K562 (cell line): Measurements from ENCODE around the gene COL6A1. TPM values are rescaled to one million over a fixed set of nuclear protein-coding genes. Genes with fewer than 3 reads are reported as not detected.

Experiments used
- ATAC-seq: fragments of 200-7000 bp; cut with Tn5 transposase; 3 replicates; pipeline ENCODE4 v1.9.1; 2020; ENCODE audit warnings: moderate library complexity
- BruUV-seq: library from RNA; stranded (reverse); fragments of 400-500 nt; replicated peaks from 2 replicates; lab custom pipeline; 2021; lab: Mats Ljungman, UMichigan
- CTCF ChIA-PET: fragments of 300-600 bp; formaldehyde crosslinking; extraction: SDS; loops from one replicate; lab custom pipeline; 2021; ENCODE audit warnings: low intra/inter-chr PET ratio; lab: Yijun Ruan, JAX
- POLR2A ChIA-PET: fragments of 300-600, 350-650 bp; sonication (Branson Sonifier 250); formaldehyde crosslinking; extraction: SDS; loops from one replicate; lab custom pipeline; 2021; ENCODE audit warnings: antibody characterized with exemption, inconsistent platforms; lab: Yijun Ruan, JAX
- DNase-seq, 4 experiments: peaks; one replicate each; pipeline versions ENCODE4 v3.0.0 to v3.0.0-alpha.2; 2011 to 2018; ENCODE audit warnings: low spot score in 3 of 4, mixed read lengths in 3 of 4; ENCODE audit errors: extremely low read depth in 1 of 4
- FAIRE-seq: peaks from 2 replicates; lab custom pipeline; 2011; peaks lifted over from hg19 to GRCh38; lab: Jason Lieb, UNC
- H2AFZ ChIP-seq: 2 replicates; pipeline ENCODE4 v1.6.0; 2011; ENCODE audit warnings: low read depth, low read length, control low read depth, inconsistent platforms
- H3K27ac ChIP-seq: fragments of 200-600 bp; 3 replicates; pipeline ENCODE4 v1.8.0; 2011; ENCODE audit warnings: low read depth, mild to moderate bottlenecking, control low read depth, inconsistent platforms, low read length, moderate library complexity, mixed read lengths; ENCODE audit errors: extremely low read depth
- H3K27me3 ChIP-seq, 2 experiments: fragments of 300-600 bp in 1 of 2; 2 replicates in 1 of 2; 3 replicates in 1 of 2; pipeline versions ENCODE4 v1.6.0 to v1.8.0; 2011; ENCODE audit warnings: inconsistent platforms in 2 of 2, low read length in 2 of 2, mild to moderate bottlenecking in 1 of 2, mixed read lengths in 1 of 2, moderate library complexity in 1 of 2; ENCODE audit not compliant: control insufficient read depth in 2 of 2, insufficient read depth in 2 of 2
- H3K36me3 ChIP-seq: fragments of 300-600 bp; 3 replicates; pipeline ENCODE4 v1.8.0; 2011; ENCODE audit warnings: mild to moderate bottlenecking, low read length, inconsistent platforms; ENCODE audit not compliant: control insufficient read depth, insufficient read depth
- H3K4me1 ChIP-seq, 2 experiments: fragments of 200-600 bp in 1 of 2; replicated peaks in 1 of 2; 2 replicates in 1 of 2; 3 replicates in 1 of 2; pipeline versions ENCODE4 v1.5.1 to v1.8.0; 2011; ENCODE audit warnings: inconsistent platforms in 2 of 2, low read length in 2 of 2, mild to moderate bottlenecking in 1 of 2, mixed read lengths in 1 of 2, moderate library complexity in 1 of 2; ENCODE audit not compliant: control insufficient read depth in 2 of 2, insufficient read depth in 2 of 2
- H3K4me2 ChIP-seq: 2 replicates; pipeline ENCODE4 v1.6.1; 2011; ENCODE audit warnings: low read length, control low read depth, inconsistent platforms, mixed read lengths; ENCODE audit not compliant: insufficient read depth
- H3K4me3 ChIP-seq: fragments of 200-600 bp; sonication (generic), shearing (Covaris generic); 2 replicates; pipeline ENCODE4 v1.5.1; 2016; ENCODE audit warnings: control low read depth, inconsistent platforms
- H3K79me2 ChIP-seq: fragments of 200-600 bp; 3 replicates; pipeline ENCODE4 v1.8.0; 2011; ENCODE audit warnings: low read length, inconsistent platforms; ENCODE audit not compliant: control insufficient read depth, insufficient read depth
- H3K9ac ChIP-seq, 2 experiments: 2 replicates each; pipeline versions ENCODE4 v1.6.0 to v1.6.1; 2011; ENCODE audit warnings: low read depth in 2 of 2, low read length in 2 of 2, control low read depth in 1 of 2, inconsistent platforms in 1 of 2, mild to moderate bottlenecking in 1 of 2, mixed read lengths in 1 of 2; ENCODE audit not compliant: insufficient read depth in 1 of 2
- H3K9me1 ChIP-seq: one replicate; pipeline ENCODE4 v1.6.0; 2011; ENCODE audit warnings: inconsistent platforms, mild to moderate bottlenecking, low read length, moderate library complexity; ENCODE audit not compliant: control insufficient read depth, insufficient read depth
- H3K9me3 ChIP-seq: replicated peaks from 2 replicates; pipeline ENCODE4 v1.5.1; 2011; ENCODE audit warnings: low read depth, low read length, inconsistent platforms; ENCODE audit not compliant: control insufficient read depth, insufficient read depth
- H4K20me1 ChIP-seq: replicated peaks from 2 replicates; pipeline ENCODE4 v1.6.1; 2011; ENCODE audit warnings: low read length, inconsistent platforms, mixed read lengths; ENCODE audit not compliant: control insufficient read depth, insufficient read depth
- ARHGAP35 ChIP-seq: fragments of 450-650 bp; IDR thresholded peaks from 2 replicates; pipeline ENCODE4 v1.6.1; 2018; ENCODE audit not compliant: partially characterized antibody
- C11orf30 ChIP-seq: fragments of 450-650 bp; IDR thresholded peaks from 2 replicates; pipeline ENCODE4 v1.6.1; 2016; ENCODE audit warnings: low read depth, mild to moderate bottlenecking
- ELF2 ChIP-seq: fragments of 250-450 bp; sonication (Bioruptor Pico); IDR thresholded peaks from 2 replicates; pipeline ENCODE4 v1.5.0; 2021; ENCODE audit warnings: mild to moderate bottlenecking
- EP300 ChIP-seq: IDR thresholded peaks from 2 replicates; pipeline ENCODE4 v1.6.1; 2012; ENCODE audit warnings: low read length, improper control_type of control experiment
- GATAD2A ChIP-seq: fragments of 450-650 bp; IDR thresholded peaks from 2 replicates; pipeline ENCODE4 v1.6.1; 2017
- GTF2E2 ChIP-seq: fragments of 200-800 bp; sonication (Bioruptor generic); IDR thresholded peaks from 2 replicates; pipeline ENCODE4 v1.6.1; 2016; ENCODE audit warnings: missing genetic modification characterization, missing compliant biosample characterization
- HDAC8 ChIP-seq: fragments of 450-650 bp; IDR thresholded peaks from 2 replicates; pipeline ENCODE4 v1.6.1; 2016; ENCODE audit warnings: mild to moderate bottlenecking, missing genetic modification characterization, moderate library complexity, missing compliant biosample characterization
- REST ChIP-seq, 2 experiments: fragments of 450-650 bp; formaldehyde crosslinking in 1 of 2; IDR thresholded peaks; 2 replicates each; pipeline versions ENCODE4 v1.4.0 to v1.6.1; 2014 to 2020; ENCODE audit warnings: mild to moderate bottlenecking in 2 of 2, borderline replicate concordance in 1 of 2, low read depth in 1 of 2
- XRCC5 ChIP-seq: fragments of 200-400 bp; formaldehyde crosslinking; IDR thresholded peaks from 2 replicates; pipeline ENCODE4 v1.6.1; 2017; ENCODE audit warnings: low read depth, mild to moderate bottlenecking, low read length
- ZNF584 ChIP-seq: fragments of 200-800 bp; sonication (Bioruptor generic); IDR thresholded peaks from 2 replicates; pipeline ENCODE4 v1.6.1; 2016; ENCODE audit warnings: low read depth, mild to moderate bottlenecking, missing genetic modification characterization, missing compliant biosample characterization
- ZNF830 ChIP-seq: fragments of 250-450 bp; sonication (Bioruptor Pico); IDR thresholded peaks from 2 replicates; pipeline ENCODE4 v1.5.0; 2021; ENCODE audit warnings: mild to moderate bottlenecking
- WGBS: fragments of 100-300 bp; shearing (Covaris generic); methylation state at CpG from one replicate; pipeline ENCODE4 v1.1.6; 2016; ENCODE audit warnings: low coverage, mixed read lengths; ENCODE audit not compliant: insufficient coverage; ENCODE audit errors: missing lambda C conversion rate; 5-methylcytosine and 5-hydroxymethylcytosine counted together
- in situ Hi-C: fragments of 300-500 bp; cut with MboI; formaldehyde crosslinking; loops from 4 replicates; pipeline ENCODE4 v1.15.0; 2018; ENCODE audit warnings: inconsistent platforms, mixed read lengths
- intact Hi-C: fragments of 100-400 bp; cut with micrococcal nuclease; formaldehyde crosslinking; loops from 2 replicates; pipeline ENCODE4 v1.14.2; 2022
- polyA plus RNA-seq, 8 experiments: library from polyadenylated mRNA; depleted of rRNA in 4 of 8; stranded (reverse) in 5 of 8; unstranded in 3 of 8; fragments of >200 nt; fragmentation: Nextera tagmentation in 2 of 8; fragmentation: Illumina TruSeq in 1 of 8; extraction: Ambion mirVana in 2 of 8; extraction: Trizol in 1 of 8; gene quantifications; 2 replicates each; pipeline versions ENCODE4 v1.2.1 to v1.2.3, GENCODE V29; 2011 to 2014; ENCODE audit warnings: inconsistent platforms in 1 of 8, missing spikeins in 1 of 8
- total RNA-seq, 7 experiments: library from RNA; depleted of rRNA in 6 of 7; stranded (reverse); fragments of >200 nt in 6 of 7; fragmentation: Illumina TruSeq in 2 of 7; extraction: Trizol in 2 of 7; gene quantifications; 2 replicates each; pipeline versions ENCODE4 v1.2.1 to v1.2.3, GENCODE V29; 2011 to 2021; ENCODE audit warnings: low replicate concordance in 1 of 7
- TF ChIP-seq, protein P1 (sequence below): fragments of 450-650 bp; conservative IDR thresholded peaks from 2 replicates; pipeline ENCODE4 v1.6.1; 2016; ENCODE audit warnings: missing genetic modification characterization, low read depth, mild to moderate bottlenecking, missing compliant biosample characterization, moderate library complexity

Gene COL6A1
- total and polyA plus RNA-seq, 9 of the 15 experiments (the other 6 are each of a cell fraction or from before 2014, with no cell fraction given) = 0.07 to 1.3 (median 0.14) TPM; not detected in 3

GRCh38 chr21:45944601-45945000, 37.0 kb upstream of the COL6A1 start:
- no peaks in the 10 kb centered on the region for H3K79me2 ChIP-seq
- H3K4me2 ChIP-seq = no peak overlapping the region
- H3K4me3 ChIP-seq = no peak overlapping the region
- H3K9me3 ChIP-seq = no peaks in the 10 kb centered on the region; the same call in 1 of the 2 replicates
- TF ChIP-seq GTF2E2 (tag) (no peak), GATAD2A (no peak), ZNF830 (no peak), ZNF584 (CRISPR knock-in tag) (no peak), HDAC8 (tag) (no peak), C11orf30 (no peak), REST (IDR thresholded peaks at IDR 0.05; ENCODE audit: borderline replicate concordance) (no peak), REST (CRISPR knock-in tag; IDR thresholded peaks at IDR 0.05; ENCODE audit: low read depth) (no peak), XRCC5 (no peak), EP300 (no peak), ELF2 (CRISPR knock-in tag) (no peak), ARHGAP35 (no peak)
- TF ChIP-seq, protein P1, sequence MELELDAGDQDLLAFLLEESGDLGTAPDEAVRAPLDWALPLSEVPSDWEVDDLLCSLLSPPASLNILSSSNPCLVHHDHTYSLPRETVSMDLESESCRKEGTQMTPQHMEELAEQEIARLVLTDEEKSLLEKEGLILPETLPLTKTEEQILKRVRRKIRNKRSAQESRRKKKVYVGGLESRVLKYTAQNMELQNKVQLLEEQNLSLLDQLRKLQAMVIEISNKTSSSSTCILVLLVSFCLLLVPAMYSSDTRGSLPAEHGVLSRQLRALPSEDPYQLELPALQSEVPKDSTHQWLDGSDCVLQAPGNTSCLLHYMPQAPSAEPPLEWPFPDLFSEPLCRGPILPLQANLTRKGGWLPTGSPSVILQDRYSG (tag) = no peak
- intact Hi-C loops = no loop called here
- H3K36me3 ChIP-seq = no peaks in the 10 kb centered on the region
- peaks cover 8 to 20% of the 10 kb centered on the region in 2 experiments; a peak in 4 of 5 replicates for H3K4me1 ChIP-seq
- DNase-seq (no peak), FAIRE-seq (no peak), ATAC-seq (no peak)
- WGBS = under 1% methylated on average over 14 of the region's 14 CpGs
- no peak overlapping the region for H3K9ac ChIP-seq
- no peaks in the 10 kb centered on the region for H3K9me1 ChIP-seq
- POLR2A ChIA-PET = interaction anchor here (0.6 to 0.8 kb wide), 2 partner anchors 10 to 27 kb away, joined by 3 to 5 read pairs; no protein-coding TSS in a partner anchor
- CTCF ChIA-PET = no interaction called here
- no TSS peak for BruUV-seq
- H3K27me3 ChIP-seq = peaks cover 41 to 94% of the 10 kb centered on the region in 2 experiments
- no peak overlapping the region for H3K27ac ChIP-seq
- H2AFZ ChIP-seq = no peak overlapping the region
- H4K20me1 ChIP-seq = peaks cover 5% of the 10 kb centered on the region
- in situ Hi-C loops = no loop called here
